ENCODE results near the gene JTB.

DNA sequence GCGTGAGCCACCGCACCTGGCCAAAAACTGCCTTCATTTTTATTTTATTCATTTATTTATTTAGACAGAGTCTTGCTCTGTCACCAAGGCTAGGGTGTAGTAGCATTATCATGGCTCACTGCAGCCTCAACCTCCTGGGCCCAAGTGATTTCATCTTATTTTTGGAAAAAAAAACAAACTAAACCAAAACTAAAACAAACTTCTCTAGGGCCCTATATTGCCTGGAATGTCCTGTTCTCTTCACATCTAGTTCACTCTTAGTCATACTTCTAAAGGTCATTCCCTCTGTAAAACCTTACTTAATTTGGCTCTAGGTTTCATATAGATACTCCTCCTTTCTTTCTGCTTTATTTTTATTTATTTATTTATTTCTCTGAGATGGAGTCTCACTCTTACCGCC is 28.7 kb upstream of the JTB start:
- TF ChIP-seq POLR2AphosphoS5 (IDR thresholded peaks at IDR 0.05; ENCODE audit: low read depth, low read length) (no peak), SIN3A (IDR thresholded peaks at IDR 0.05; ENCODE audit: borderline replicate concordance, insufficient read depth, low read length) (no peak), REST (IDR thresholded peaks at IDR 0.05; ENCODE audit: insufficient read depth in 1 of 2, low read depth in 2 of 2, low read length in 2 of 2) (no peak), FOXP2 (optimal IDR thresholded peaks at IDR 0.05; ENCODE audit: borderline replicate concordance, extremely low read depth, extremely low read length, insufficient read depth) (no peak), TAF1 (IDR thresholded peaks at IDR 0.05; ENCODE audit: borderline replicate concordance, insufficient read depth, low read length) (no peak)
